Neural cell (in vitro differentiated cells): Measurements from ENCODE around the gene CFAP43.

Experiments used
- CTCF ChIP-seq: fragments of 450-650 bp; IDR thresholded peaks from 2 replicates; pipeline ENCODE4 v1.5.1; 2014; ENCODE audit warnings: antibody characterized with exemption, mild to moderate bottlenecking, moderate library complexity; ENCODE audit not compliant: poor library complexity, severe bottlenecking
- EZH2 ChIP-seq: fragments of 200-600, 300-800 bp; shearing (Covaris generic), sonication (generic); IDR thresholded peaks from 2 replicates; pipeline ENCODE4 v1.6.1; 2014; ENCODE audit warnings: antibody characterized with exemption, low read length, borderline replicate concordance, mild to moderate bottlenecking; ENCODE audit not compliant: insufficient read depth, poor library complexity, severe bottlenecking
- MXI1 ChIP-seq: fragments of 450-650 bp; conservative IDR thresholded peaks from 2 replicates; pipeline ENCODE4 v1.6.1; 2014; ENCODE audit warnings: antibody characterized with exemption, mild to moderate bottlenecking; ENCODE audit not compliant: poor library complexity, severe bottlenecking
- POLR2AphosphoS5 ChIP-seq: IDR thresholded peaks from 2 replicates; pipeline ENCODE4 v1.6.1; 2012
- RAD21 ChIP-seq: fragments of 450-650 bp; conservative IDR thresholded peaks from 2 replicates; pipeline ENCODE4 v1.6.1; 2014; ENCODE audit warnings: antibody characterized with exemption, mild to moderate bottlenecking, moderate library complexity
- TAF1 ChIP-seq: IDR thresholded peaks from 2 replicates; pipeline ENCODE4 v1.6.1; 2012; ENCODE audit warnings: low read depth

- TF ChIP-seq EZH2 (no peak), CTCF (no peak), TAF1 (no peak), RAD21 (no peak), POLR2AphosphoS5 (no peak), MXI1 (no peak)
Measured at GRCh38 chr10:104130041-104130440, 102.1 kb downstream of the CFAP43 start.
